ENCODE measurements around the gene LCMT2.

Gene LCMT2, protein sequence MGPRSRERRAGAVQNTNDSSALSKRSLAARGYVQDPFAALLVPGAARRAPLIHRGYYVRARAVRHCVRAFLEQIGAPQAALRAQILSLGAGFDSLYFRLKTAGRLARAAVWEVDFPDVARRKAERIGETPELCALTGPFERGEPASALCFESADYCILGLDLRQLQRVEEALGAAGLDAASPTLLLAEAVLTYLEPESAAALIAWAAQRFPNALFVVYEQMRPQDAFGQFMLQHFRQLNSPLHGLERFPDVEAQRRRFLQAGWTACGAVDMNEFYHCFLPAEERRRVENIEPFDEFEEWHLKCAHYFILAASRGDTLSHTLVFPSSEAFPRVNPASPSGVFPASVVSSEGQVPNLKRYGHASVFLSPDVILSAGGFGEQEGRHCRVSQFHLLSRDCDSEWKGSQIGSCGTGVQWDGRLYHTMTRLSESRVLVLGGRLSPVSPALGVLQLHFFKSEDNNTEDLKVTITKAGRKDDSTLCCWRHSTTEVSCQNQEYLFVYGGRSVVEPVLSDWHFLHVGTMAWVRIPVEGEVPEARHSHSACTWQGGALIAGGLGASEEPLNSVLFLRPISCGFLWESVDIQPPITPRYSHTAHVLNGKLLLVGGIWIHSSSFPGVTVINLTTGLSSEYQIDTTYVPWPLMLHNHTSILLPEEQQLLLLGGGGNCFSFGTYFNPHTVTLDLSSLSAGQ

DNA sequence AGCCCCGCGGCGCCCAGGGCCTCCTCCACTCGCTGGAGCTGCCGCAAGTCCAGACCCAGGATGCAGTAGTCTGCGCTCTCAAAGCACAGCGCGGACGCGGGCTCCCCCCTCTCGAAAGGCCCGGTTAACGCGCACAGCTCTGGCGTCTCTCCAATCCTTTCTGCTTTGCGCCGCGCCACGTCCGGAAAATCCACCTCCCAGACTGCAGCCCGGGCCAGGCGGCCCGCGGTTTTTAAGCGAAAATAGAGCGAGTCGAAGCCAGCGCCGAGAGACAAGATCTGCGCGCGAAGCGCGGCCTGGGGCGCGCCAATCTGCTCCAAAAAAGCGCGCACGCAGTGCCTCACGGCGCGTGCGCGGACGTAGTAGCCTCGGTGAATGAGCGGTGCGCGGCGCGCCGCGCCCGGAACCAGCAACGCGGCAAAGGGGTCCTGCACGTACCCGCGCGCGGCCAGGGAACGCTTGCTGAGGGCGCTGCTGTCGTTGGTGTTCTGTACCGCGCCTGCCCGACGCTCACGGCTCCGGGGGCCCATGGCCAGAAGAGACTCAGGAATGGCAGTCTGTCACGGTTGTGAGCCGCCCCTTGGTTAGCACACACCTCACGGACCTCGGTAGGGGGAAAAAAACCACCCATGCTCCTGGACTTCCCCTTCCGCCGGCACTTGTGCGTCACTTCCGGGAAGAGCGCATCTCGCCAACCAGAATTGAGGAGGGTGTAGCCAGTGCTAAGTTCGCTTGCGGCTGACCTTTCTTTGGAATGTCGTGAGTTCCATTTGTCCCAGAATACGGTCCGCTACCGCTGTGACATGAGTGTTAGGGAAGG is at the start of gene LCMT2:
Gene LCMT2, minus strand, starts transcription at position 614 of the 820 bp plus-strand sequence. Its CDS starts 84 bp downstream, at position 530.
- peak; percentile 83 to 84 for DNase-seq (ENCODE audit: low read depth in 2 of 2)

DNA sequence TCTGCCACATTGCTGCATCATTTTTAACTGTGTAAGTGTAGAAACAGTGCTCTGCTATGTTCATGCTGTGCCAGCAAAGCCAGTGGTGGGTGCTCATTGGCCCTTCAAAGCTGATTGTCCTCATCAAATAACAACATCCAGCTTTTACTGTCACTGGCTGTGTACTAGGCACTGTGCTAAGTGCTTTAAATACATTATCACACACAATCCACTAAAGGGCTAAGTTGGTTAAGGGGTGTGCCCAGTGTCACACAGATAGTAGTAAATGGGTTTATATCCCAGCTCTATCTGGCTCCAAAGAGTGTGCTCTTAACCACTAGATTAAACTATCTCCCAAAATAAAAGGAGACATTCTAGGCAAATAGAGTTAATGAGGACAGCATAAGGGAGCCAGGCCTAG is 48.2 kb upstream of the LCMT2 start:
- DNase-seq (ENCODE audit: low read depth in 2 of 2) = no peak

DNA sequence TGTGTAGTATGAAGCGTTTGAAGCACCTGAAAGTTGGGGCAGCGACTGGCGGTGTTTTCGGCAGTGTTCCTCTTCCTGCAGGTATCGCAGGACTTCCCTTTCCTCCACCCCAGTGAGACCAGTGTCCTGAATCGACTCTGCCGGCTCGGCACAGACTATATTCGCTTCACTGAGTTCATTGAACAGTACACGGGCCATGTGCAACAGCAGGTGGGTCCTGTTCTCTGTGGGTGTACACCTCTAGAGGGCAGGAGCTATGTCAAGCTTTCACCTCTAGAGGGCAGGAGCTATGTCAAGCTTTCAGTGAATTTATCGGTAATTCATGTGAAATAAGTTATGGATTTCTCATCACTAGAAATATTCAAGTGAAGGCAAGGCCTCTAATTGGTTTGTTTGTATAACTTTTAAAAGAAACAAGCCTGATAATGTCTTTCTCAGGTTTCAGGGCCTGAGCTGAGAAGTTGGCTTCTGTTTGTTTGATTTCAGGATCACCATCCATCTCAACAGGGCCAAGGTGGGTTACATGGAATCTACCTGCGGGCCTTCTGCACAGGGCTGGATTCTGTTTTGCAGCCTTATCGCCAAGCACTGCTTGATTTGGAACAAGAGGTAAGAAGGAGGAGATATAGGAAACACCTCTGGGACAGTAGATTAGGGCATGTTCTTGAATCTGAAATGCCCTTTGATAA is 45.8 kb upstream of the LCMT2 start:
- DNase-seq (ENCODE audit: low read depth in 2 of 2) = peak in 1 of 2 donors; percentile 20

DNA sequence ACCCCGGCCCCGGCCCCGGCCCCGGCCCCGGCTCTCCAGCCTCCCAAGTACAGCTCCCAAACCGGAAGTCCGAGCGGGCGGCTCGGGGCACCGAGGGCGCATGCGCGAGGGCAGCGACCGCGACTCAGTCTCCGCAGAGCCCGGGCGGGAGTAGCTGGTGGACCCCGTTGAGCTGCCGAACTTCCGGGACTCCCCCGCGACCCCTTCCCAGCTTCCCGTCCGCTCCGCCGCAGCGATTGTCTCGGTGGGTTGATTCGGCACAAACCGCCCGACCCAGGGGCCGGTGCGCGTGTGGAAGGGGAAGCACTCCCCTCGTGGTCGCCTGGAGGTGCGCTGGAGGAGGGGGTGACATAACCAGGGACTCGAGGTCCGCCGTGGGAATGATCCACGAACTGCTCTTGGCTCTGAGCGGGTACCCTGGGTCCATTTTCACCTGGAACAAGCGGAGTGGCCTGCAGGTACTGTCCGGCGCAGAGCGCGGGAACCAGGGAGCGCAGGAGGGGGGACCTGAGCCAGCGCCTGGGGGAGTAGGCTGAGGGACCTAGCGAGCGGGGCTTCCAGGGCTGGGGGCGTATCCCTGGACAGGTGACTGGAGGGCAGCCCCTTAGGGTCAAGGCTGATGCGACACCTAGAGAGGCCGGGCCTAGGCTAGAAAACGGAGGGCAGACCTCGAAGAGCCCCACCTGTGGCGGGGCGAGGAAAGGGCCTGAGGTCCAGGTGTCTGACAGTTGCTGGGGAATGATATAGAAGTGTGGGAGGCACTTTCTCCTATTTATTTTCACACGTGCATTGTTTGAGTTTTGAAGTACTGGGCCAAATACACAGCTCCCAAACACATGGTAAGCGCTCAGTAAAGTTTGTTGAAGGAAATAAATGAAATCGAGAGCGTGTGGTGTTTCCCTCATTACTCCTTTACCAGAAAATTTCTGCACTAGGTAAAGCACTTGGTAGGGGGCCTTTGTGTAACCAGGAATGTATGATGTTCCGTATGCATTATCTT is 40.9 kb upstream of the LCMT2 start, which contains the start of the genes TUBGCP4 and ZSCAN29:
Gene TUBGCP4, plus strand, starts transcription at position 127 of the 1,000 bp plus-strand sequence. Its CDS starts 254 bp downstream, at position 381.
Gene ZSCAN29, minus strand, starts transcription at position 69 of the 1,000 bp plus-strand sequence. CDS start 1,130 bp downstream, outside the sequence.
- DNase-seq (ENCODE audit: low read depth in 2 of 2) = peak; percentile 52 to 73

DNA sequence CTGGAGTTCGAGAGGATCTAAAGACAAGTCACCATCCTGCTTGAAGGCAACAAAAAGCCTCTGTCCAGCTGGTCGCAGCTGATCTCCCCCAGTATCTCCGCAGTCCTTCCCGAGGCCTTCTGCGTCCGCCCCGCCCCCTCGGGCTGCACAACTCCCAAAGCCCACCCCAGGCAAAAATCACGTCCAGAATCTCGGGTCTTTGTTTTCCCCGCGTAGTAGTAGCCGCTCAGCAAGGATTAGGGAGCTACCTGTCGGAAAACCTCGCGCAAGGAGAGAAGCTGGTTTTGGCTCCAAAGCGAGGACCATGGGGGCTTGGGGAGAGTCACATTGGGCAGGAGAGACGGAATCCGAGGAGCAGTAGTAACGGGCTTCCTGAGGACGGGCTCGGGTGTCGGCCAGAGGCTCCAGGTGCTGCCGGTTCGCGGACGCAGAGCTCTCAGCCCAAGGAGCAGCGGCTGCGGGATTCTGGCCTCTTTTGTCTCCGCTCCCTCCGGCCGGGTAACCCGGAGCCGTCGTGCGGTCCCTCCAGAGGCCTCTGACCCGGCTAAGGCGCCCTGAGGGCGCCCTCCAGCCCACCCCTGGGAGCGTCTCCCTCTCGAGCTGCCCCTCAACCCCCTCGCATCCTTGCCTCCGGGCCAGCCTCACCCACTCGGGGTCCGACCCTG is 40.1 kb upstream of the LCMT2 start:
- DNase-seq (ENCODE audit: low read depth in 2 of 2) = no peak

DNA sequence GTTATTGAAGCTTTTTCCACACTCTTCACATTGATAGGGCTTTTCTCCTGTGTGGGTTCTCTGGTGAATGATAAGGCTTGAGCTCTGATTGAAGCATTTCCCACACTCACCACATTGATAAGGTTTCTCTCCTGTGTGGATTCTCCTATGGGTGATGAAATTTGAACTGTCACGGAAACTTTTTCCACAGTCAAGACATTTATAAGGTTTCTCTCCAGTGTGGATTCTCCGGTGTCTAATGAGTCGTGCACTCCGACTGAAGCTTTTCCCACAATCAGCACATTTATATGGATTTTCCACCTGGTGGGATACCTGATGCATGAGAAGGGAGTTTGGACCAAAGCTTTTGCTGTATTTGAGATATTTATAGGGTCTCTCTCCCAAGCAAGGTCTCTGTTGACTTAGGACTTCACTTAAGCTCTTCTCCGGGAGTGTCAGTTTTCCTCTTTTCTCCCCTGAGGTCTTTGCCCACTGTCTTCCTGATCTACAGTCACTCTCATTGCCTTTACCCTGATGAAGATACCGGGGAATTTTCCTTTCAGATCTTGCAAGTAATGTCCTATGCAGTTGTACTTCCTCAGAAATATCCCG is 31.0 kb upstream of the LCMT2 start:
- DNase-seq (ENCODE audit: low read depth in 2 of 2) = no peak

DNA sequence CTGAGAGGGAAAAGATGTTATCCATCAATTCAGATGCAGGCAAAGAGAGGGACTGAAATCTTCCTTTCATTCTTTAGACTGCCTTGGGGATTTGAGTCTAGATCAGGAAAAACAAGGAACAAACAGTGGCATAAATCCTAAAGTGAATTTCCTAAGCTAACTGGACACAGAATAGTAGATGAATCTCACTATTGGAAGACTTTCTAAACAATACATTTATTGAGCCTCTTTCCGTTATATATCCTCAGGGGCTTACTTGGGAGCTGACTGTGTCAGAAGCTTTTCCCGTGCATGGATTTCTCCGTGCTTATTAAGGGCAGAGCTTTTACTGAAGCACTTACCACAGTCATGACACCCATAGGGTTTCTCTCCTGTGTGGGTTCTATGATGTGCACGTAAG is 30.4 kb upstream of the LCMT2 start:
- DNase-seq (ENCODE audit: low read depth in 2 of 2) = no peak

DNA sequence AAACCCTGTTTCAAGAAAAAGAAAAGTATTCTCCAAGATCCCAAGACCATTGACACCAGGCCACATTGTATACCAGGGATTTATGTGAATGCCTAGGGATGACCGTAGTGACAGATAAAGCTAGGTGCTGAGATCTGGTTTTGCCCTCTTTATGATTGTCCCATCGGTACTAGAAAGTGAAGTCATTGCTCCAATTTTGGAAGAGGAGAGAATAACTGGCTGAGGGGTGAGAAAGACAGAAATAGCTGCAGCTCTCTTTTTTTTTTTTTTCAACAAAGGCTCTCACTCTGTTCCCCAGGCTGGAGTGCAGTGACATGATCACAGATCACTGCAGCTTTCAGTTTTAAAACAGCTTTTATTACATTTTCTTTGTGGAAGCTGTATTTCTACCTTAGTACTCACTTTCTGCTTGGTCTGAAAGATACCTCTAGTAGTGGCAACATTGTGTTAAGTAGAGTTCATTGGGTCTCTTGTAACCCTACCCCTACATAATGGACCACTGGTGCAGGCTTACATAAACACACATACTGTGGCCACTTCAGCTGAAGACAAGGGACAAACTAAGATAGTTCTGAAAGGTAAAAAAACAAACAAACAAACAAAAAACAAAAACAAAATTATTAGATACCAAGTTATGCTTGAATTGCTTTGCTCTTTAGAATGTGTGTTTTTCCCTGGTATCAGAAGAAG is 22.5 kb upstream of the LCMT2 start:
- no peak for DNase-seq (ENCODE audit: low read depth in 2 of 2)

DNA sequence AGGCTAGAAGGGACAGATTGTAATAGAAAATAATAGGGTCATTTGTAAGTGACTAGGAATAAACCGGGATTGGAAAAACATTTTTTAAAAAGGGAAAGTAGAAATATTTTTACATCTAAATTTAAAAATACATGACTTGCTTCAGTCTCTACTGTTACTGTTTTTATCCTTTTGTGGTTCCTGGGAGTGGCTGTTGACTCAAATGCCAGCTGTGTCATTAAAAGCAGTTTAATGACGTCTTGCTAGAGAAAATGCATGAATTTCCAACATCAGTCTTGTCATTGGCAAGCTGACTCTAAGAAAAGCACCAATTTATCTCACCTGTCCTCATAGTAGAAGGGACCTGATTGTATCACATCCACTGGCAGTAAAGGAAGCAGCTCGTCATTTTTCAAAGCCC is 16.7 kb upstream of the LCMT2 start:
- no peak for DNase-seq (ENCODE audit: low read depth in 2 of 2)

DNA sequence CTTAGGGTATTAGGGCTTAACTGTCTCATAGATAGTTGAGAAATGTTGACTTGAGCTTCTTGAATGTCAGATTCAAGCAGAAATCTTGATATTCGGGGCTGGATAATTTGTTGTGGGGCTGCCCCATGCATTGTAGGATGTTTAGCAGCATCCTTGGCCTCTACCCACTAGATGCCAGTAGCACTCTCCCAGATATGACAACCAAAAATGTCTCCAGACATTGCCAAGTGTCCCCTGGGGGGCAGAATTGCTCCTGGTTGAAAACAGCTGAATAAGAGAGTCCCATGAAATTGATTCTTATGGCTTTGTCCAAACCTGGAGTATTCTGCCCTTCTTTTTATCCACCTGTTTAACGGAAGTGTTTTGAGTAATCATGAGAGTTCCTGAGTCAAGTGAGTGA is 15.9 kb upstream of the LCMT2 start:
- DNase-seq (ENCODE audit: low read depth in 2 of 2) = no peak

DNA sequence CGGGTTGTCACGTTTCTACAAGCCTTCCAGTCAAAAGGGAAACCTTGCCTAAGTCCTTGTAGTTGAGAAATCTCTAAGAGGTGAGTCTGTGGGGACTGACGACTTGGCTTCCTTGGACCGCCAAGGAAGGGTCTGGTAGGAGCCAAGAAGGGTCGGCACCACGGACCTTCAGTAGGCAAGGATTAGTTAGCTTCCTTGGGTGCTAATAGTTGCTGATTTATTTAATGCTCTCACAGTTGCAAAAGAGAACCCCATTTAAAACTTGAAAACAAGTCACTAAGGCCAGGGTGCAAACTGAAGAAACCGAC is 361 bp upstream of the LCMT2 start:
- no peak for DNase-seq (ENCODE audit: low read depth in 2 of 2)

DNA sequence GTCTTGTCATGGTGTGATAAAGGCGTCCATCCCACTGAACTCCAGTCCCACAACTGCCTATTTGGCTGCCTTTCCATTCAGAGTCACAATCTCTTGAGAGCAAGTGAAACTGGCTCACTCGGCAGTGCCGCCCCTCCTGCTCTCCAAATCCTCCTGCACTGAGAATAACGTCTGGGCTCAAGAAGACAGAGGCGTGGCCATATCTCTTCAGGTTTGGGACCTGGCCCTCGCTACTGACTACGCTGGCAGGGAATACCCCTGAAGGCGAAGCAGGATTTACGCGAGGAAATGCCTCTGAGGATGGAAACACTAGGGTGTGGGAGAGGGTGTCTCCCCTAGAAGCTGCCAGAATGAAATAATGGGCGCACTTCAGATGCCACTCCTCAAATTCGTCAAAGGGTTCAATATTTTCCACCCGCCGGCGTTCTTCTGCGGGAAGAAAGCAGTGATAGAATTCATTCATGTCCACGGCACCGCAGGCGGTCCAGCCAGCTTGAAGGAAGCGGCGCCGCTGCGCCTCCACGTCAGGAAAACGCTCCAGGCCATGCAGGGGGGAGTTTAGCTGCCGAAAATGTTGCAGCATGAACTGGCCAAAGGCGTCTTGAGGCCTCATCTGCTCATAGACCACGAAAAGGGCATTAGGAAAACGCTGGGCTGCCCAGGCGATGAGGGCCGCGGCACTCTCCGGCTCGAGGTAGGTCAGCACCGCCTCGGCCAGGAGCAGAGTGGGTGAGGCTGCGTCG is 985 bp downstream of the LCMT2 start:
- no peak for DNase-seq (ENCODE audit: low read depth in 2 of 2)

DNA sequence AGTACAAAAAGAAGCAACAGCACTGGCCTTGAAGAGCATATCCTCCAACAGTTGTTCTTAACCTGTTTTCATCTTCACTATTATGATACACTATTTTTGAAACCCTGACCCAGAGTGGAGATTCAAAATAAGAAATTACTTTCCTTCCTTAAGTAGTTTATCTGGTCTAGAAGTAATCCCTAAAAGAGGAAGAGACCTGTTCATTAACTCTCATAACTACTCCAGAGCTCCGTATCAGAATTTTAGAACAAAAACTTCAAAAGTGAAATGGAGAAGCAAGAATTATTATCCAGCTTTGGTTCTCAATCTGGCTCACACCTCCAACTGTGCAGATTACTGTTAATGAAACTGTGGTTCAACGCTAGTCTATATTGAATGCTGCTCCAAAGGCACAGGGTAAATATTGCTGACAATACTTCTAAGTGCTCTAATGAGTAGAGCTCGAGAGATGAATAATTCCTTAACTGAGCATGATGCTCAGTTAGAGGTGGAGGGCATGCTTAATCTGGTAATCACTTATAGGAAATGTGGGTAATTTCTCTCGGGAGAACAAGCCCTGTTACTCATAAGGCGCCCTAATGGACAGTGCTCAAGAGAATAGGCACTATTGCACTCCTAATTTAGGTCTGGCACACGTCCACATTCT is 5.2 kb downstream of the LCMT2 start:
- DNase-seq (ENCODE audit: low read depth in 2 of 2) = no peak

DNA sequence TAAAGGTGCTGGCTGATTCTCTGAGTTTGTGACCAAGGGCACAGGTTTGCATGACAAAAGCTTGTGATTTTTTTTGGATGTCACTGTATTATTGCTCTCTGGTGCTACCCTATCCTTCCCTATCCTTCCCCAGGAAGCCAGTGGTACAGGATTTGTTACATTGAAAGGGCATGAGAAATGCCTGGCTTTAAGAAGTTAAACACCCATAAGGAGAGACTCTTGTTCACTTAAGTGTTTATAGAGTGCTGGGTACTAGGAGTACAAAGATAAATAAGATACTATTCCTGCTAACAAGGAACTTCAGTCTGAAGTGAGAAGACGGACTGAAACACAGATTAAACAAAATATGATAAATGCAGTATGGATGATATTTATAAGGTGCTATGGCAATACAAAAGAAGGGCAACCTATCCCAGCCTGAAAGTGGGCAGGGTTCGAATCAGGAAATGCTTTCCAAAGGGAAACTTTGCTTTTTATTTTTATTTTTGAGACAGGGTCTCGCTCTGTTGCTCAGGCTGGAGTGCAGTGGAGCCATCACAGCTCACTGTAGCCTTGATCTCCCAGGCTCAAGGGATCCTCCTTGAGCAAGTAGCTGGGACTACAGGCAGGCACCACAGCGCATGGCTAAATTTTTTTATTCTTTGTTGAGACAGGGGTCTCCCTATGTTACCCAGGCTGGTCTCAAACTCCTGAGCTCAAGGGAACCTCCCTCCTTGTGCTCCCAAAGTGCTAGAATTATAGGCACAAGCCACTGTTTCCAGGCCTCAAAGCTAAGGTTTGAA is 11.2 kb downstream of the LCMT2 start:
- DNase-seq (ENCODE audit: low read depth in 2 of 2) = no peak

DNA sequence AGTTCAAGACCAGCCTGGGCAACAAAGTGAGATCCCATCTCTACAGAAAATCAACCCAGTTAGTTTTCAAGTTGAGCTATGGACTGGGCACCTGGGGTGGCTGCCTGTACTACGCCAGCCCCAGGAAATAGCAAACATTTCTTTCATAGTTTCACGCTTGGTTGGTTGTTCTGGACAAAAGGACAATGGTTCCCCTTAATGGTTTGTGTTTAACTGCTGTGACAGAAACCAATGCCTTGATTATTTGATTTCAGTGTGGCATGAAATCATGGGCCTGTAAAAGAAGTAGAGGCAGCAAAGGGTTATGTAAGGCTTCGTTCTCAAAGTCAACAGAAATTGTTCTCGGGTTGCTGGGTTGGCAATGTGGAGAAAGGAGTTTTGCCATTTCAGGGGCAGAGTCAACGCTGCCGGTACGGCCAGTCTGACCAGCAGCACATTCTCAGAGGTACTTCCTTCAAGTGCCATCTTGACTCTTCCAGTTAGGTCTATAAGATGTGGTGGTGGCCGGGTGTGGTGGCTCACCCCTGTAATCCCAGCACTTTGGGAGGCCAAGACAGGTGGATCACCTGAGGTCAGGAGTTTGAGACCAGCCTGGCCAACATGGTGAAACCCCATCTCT is 12.7 kb downstream of the LCMT2 start:
- DNase-seq (ENCODE audit: low read depth in 2 of 2) = no peak

DNA sequence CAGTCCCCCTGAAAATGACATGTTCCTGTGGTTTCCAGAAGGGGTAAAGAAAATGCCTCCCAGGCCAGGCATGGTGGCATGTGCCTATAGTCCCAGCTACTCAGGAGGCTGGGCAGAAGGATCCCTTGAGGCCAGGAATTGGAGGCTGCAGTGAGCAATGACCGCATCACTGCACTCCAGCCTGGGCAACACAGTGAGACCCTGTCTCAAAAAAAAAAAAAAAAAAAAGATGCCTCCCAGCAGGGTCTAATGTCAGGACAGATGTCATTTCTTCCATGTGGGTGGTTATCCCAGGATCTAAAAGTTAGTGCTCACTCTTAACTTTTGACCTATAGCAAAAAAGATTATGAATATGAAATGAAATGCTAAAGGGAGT is 13.4 kb downstream of the LCMT2 start:
- DNase-seq (ENCODE audit: low read depth in 2 of 2) = no peak

Measured in stimulated activated CD8-positive, alpha-beta memory T cell treated with anti-CD3 and anti-CD28 coated beads, Interleukin-7, amount 100 ng/mL, for 4 hours (primary cell).